Measurements from ENCODE around the gene RINL. TPM values are rescaled to one million over a fixed set of nuclear protein-coding genes. Genes with fewer than 3 reads are reported as not detected.
"Not testable (repeated sequence)": the region's sequence is repeated elsewhere in the genome, so short reads cannot be mapped to it uniquely, and the experiment has no call there.

Gene RINL
- total RNA-seq, 1 experiment from 2014 or later, result 14.5 TPM

DNA sequence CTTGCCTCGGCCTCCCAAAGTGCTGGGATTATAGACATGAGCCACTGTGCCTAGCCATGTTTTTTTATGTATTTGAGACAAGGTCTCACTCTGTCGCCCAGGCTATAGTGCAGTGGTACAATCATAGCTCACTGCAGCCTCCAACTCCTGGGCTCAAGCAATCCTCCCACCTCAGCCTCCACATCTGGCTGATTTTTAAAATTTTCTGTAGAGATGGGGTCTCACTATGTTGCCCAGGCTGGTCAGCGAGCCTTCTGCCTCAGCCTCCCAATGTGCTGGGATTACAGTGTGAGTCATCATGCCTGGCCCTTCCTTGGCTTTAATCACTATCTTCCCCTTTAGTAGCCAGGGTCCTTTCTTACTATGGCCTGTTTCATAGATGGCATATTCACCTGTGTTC is 6.6 kb upstream of the RINL start:
- H3K36me3 Mint-ChIP-seq; H3K27ac Mint-ChIP-seq; H3K27me3 Mint-ChIP-seq (ENCODE audit: low read depth); H3K4me1 Mint-ChIP-seq; POLR2A ChIA-PET; H3K9me3 Mint-ChIP-seq; ATAC-seq; DNase-seq (ENCODE audit: low spot score); H3K4me3 Mint-ChIP-seq: not testable (repeated sequence)
- TF ChIP-seq ZNF121 (CRISPR knock-in tag; IDR thresholded peaks at IDR 0.05), result peak; percentile 66; the same call in 1 of the 2 replicates
- CTCF ChIA-PET, result interaction anchor here (0.6 to 1.1 kb wide), 2 partner anchors 92 to 165 kb away, joined by 3 read pairs; no protein-coding TSS in a partner anchor

DNA sequence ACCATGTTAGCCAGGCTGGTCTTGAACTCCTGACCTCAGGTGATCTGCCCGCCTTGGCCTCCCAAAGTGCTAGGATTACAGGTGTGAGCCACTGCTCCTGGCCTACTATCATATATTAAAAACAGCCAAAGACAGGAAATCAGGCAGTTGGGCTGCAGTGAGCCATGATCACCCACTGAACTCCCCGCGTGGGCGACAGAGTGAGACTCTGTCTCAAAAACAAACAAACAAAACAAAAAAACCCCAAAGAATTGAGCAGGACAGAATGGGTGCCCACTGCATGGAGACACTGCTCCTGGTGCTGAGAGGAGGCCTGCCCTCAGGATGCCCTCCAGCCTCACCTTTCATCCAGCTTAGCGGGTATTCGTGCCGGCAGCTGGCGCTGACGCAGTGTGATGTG is 5.2 kb upstream of the RINL start:
- no peak overlapping the region for H3K27ac Mint-ChIP-seq
- TF ChIP-seq MYBL2 (CRISPR knock-in tag; IDR thresholded peaks at IDR 0.05), result no peak
- DNase-seq (ENCODE audit: low spot score) (no peak), ATAC-seq (no peak)
- ChIA-PET POLR2A (interaction anchor here (1.1 kb wide), 1 partner anchor 34 kb away, joined by 5 read pairs; no protein-coding TSS in a partner anchor), CTCF (interaction anchor here (1.9 kb wide), 1 partner anchor 48 kb away, joined by 5 read pairs; the partner anchor contains the start of genes MRPS12 and SARS2)
- no peak overlapping the region for H3K4me3 Mint-ChIP-seq
- no peaks in the 10 kb centered on the region for H3K27me3 Mint-ChIP-seq (ENCODE audit: low read depth)
- no peaks in the 10 kb centered on the region for H3K36me3 Mint-ChIP-seq
- H3K9me3 Mint-ChIP-seq, result no peaks in the 10 kb centered on the region
- H3K4me1 Mint-ChIP-seq, result peaks cover 11% of the 10 kb centered on the region

DNA sequence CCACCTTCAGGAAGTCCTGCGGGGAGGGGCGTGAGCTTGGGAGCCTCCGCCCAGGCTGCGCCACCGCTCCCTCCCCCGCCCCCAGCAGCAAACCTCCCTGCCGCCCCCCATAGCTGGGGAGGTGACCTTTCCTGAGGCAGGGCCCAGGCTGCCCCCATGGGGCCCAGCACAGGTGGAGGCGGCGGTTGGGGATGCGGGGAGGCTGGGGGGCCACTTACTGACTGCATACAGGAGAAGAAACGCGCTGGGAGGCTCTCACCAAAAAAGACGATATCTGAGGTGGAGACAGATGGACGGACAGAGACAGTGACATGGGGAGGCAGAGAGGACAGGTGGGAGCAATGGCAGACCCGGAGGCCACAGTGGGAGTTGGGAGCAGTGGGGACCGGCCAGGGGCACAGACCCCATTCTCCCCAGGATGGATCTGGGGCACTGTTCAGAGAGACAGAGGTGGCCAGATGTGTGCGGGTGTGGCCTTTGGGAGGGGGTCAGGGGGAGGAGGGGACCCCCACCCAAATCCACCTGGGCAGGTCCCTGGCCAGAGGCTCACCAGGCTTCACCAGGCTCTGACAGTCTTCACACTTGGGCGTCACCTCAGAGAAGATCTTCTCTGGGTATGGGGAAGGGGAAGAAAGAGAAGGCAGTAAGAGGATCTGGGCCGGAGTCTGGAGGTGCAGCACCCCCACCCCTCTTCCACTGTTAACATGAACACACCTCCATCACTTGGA is 3.0 kb upstream of the RINL start:
- TF ChIP-seq, protein P1, sequence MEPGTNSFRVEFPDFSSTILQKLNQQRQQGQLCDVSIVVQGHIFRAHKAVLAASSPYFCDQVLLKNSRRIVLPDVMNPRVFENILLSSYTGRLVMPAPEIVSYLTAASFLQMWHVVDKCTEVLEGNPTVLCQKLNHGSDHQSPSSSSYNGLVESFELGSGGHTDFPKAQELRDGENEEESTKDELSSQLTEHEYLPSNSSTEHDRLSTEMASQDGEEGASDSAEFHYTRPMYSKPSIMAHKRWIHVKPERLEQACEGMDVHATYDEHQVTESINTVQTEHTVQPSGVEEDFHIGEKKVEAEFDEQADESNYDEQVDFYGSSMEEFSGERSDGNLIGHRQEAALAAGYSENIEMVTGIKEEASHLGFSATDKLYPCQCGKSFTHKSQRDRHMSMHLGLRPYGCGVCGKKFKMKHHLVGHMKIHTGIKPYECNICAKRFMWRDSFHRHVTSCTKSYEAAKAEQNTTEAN (CRISPR knock-in tag; IDR thresholded peaks at IDR 0.05), result no peak
- no peak for TF ChIP-seq SOX15 (CRISPR knock-in tag; IDR thresholded peaks at IDR 0.05)
- no peak for TF ChIP-seq ETV6 (CRISPR knock-in tag; IDR thresholded peaks at IDR 0.05)
- TF ChIP-seq ZNF671 (CRISPR knock-in tag; IDR thresholded peaks at IDR 0.05), result no peak
- TF ChIP-seq ZNF396 (CRISPR knock-in tag; IDR thresholded peaks at IDR 0.05; ENCODE audit: borderline replicate concordance), result no peak
- TF ChIP-seq, protein P2, sequence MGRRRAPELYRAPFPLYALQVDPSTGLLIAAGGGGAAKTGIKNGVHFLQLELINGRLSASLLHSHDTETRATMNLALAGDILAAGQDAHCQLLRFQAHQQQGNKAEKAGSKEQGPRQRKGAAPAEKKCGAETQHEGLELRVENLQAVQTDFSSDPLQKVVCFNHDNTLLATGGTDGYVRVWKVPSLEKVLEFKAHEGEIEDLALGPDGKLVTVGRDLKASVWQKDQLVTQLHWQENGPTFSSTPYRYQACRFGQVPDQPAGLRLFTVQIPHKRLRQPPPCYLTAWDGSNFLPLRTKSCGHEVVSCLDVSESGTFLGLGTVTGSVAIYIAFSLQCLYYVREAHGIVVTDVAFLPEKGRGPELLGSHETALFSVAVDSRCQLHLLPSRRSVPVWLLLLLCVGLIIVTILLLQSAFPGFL (CRISPR knock-in tag; IDR thresholded peaks at IDR 0.05; ENCODE audit: borderline replicate concordance), result no peak
- TF ChIP-seq, protein P3, sequence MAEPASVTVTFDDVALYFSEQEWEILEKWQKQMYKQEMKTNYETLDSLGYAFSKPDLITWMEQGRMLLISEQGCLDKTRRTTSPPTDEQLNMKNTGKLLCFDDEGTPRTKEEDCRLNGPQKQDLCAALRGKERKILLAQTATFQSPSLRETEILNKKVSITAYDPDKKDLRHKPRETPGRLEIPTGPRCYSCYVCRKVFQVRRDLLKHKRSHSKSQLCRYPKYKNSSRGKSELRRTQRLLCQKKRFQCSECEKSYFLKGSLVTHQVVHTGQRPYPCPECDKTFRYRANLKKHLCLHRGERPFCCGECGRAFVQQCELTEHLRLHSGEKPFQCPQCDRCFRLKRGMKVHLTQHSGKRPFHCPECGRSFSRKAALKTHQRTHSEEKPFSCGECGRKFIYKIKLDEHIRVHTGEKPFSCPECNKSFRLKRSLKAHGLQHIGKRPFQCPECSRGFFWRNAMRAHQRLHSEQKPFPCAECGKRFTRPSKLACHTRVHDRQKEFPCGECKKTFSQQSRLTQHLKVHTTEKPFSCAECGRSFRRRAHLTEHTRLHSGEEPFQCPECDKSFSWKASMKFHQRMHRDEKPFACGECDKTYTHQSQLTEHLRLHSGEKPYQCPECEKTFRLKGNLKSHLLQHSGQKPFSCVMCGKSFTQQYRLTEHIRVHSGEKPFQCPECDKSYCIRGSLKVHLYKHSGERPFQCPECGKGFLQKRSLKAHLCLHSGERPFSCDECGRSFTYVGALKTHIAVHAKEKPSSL (CRISPR knock-in tag; conservative IDR thresholded peaks at IDR 0.05), result no peak
- TF ChIP-seq, protein P4, sequence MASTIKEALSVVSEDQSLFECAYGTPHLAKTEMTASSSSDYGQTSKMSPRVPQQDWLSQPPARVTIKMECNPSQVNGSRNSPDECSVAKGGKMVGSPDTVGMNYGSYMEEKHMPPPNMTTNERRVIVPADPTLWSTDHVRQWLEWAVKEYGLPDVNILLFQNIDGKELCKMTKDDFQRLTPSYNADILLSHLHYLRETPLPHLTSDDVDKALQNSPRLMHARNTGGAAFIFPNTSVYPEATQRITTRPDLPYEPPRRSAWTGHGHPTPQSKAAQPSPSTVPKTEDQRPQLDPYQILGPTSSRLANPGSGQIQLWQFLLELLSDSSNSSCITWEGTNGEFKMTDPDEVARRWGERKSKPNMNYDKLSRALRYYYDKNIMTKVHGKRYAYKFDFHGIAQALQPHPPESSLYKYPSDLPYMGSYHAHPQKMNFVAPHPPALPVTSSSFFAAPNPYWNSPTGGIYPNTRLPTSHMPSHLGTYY (CRISPR knock-in tag; IDR thresholded peaks at IDR 0.05), result no peak
- no peak for TF ChIP-seq FOXK1 (CRISPR knock-in tag; IDR thresholded peaks at IDR 0.05)
- TF ChIP-seq, protein P5, sequence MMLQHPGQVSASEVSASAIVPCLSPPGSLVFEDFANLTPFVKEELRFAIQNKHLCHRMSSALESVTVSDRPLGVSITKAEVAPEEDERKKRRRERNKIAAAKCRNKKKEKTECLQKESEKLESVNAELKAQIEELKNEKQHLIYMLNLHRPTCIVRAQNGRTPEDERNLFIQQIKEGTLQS (CRISPR knock-in tag; conservative IDR thresholded peaks at IDR 0.05), result no peak
- no peak for TF ChIP-seq SMAD4 (CRISPR knock-in tag; IDR thresholded peaks at IDR 0.05)
- no peak for TF ChIP-seq NFYB (CRISPR knock-in tag; conservative IDR thresholded peaks at IDR 0.05; ENCODE audit: low read depth)
- no peak for TF ChIP-seq RELA (CRISPR knock-in tag; IDR thresholded peaks at IDR 0.05; ENCODE audit: borderline replicate concordance)
- no peak for TF ChIP-seq ZNF219 (CRISPR knock-in tag; IDR thresholded peaks at IDR 0.05; ENCODE audit: borderline replicate concordance)
- no peak for TF ChIP-seq NR2C2 (CRISPR knock-in tag; IDR thresholded peaks at IDR 0.05)
- no peak for TF ChIP-seq ZNF263 (CRISPR knock-in tag; IDR thresholded peaks at IDR 0.05; ENCODE audit: low read depth)
- TF ChIP-seq ZBTB21 (CRISPR knock-in tag; IDR thresholded peaks at IDR 0.05; ENCODE audit: borderline replicate concordance), result no peak
- POLR2A ChIA-PET, result no interaction called here
- peaks cover 26% of the 10 kb centered on the region for H3K4me1 Mint-ChIP-seq
- no peaks in the 10 kb centered on the region for H3K36me3 Mint-ChIP-seq
- DNase-seq (ENCODE audit: low spot score) (no peak), ATAC-seq (no peak)
- H3K27me3 Mint-ChIP-seq (ENCODE audit: low read depth), result no peaks in the 10 kb centered on the region; the same call in 1 of the 2 replicates
- H3K27ac Mint-ChIP-seq, result no peak overlapping the region
- no peak overlapping the region for H3K4me3 Mint-ChIP-seq
- no peaks in the 10 kb centered on the region for H3K9me3 Mint-ChIP-seq
- CTCF ChIA-PET, result interaction anchor here (0.6 to 1.9 kb wide), 3 partner anchors 50 to 146 kb away, joined by 3 to 5 read pairs (median 4); partner anchors contain the start of genes MRPS12 and SARS2

Data from WTC11 (cell line).